H9 (cell line): ENCODE results near the gene ADAMTS15. TPM values are rescaled to one million over a fixed set of nuclear protein-coding genes. Genes with fewer than 3 reads are reported as not detected.

Experiments used
- DNase-seq: peaks from one replicate; pipeline ENCODE4 v3.0.0-alpha.2; 2017
- H2AFZ ChIP-seq: one replicate; pipeline ENCODE4 v1.6.1; 2013; ENCODE audit warnings: mild to moderate bottlenecking, low read length, control low read depth, moderate library complexity
- H2AK5ac ChIP-seq: 2 replicates; pipeline ENCODE4 v1.6.1; 2013; ENCODE audit warnings: low read length, control low read depth, mixed read lengths; ENCODE audit not compliant: insufficient read length
- H2BK120ac ChIP-seq: one replicate; pipeline ENCODE4 v1.6.1; 2013; ENCODE audit warnings: low read depth, mild to moderate bottlenecking, low read length, control low read depth, inconsistent platforms; ENCODE audit not compliant: poor library complexity, severe bottlenecking
- H2BK12ac ChIP-seq: 2 replicates; pipeline ENCODE4 v1.6.1; 2013; ENCODE audit warnings: low read length, control low read depth, mixed read lengths, low read depth; ENCODE audit not compliant: insufficient read length
- H2BK15ac ChIP-seq: 2 replicates; pipeline ENCODE4 v1.6.1; 2013; ENCODE audit warnings: low read depth, low read length, control low read depth
- H2BK20ac ChIP-seq: one replicate; pipeline ENCODE4 v1.6.1; 2013; ENCODE audit warnings: low read depth, mild to moderate bottlenecking, low read length, control low read depth, inconsistent platforms; ENCODE audit not compliant: poor library complexity, severe bottlenecking
- H2BK5ac ChIP-seq: 2 replicates; pipeline ENCODE4 v1.6.1; 2013; ENCODE audit warnings: low read length, control low read depth, mixed read lengths; ENCODE audit not compliant: insufficient read length
- H3K14ac ChIP-seq: 2 replicates; pipeline ENCODE4 v1.6.1; 2013; ENCODE audit warnings: low read length, control low read depth; ENCODE audit not compliant: insufficient read depth
- H3K18ac ChIP-seq: 2 replicates; pipeline ENCODE4 v1.6.1; 2013; ENCODE audit warnings: low read depth, mild to moderate bottlenecking, mixed read lengths, low read length, control low read depth; ENCODE audit not compliant: insufficient read length
- H3K23ac ChIP-seq: 2 replicates; pipeline ENCODE4 v1.6.1; 2013; ENCODE audit warnings: low read length, control low read depth, mixed read lengths, low read depth; ENCODE audit not compliant: insufficient read length
- H3K23me2 ChIP-seq: 2 replicates; pipeline ENCODE4 v1.6.1; 2013; ENCODE audit warnings: low read depth, mild to moderate bottlenecking, mixed read lengths, low read length, control low read depth; ENCODE audit not compliant: insufficient read length, poor library complexity, severe bottlenecking
- H3K27ac ChIP-seq: 2 replicates; pipeline ENCODE4 v1.5.1; 2013; ENCODE audit warnings: low read length, control low read depth, mixed read lengths, low read depth; ENCODE audit not compliant: insufficient read length
- H3K27me3 ChIP-seq: 2 replicates; pipeline ENCODE4 v1.6.1; 2013; ENCODE audit warnings: low read length, control low read depth, inconsistent platforms; ENCODE audit not compliant: insufficient read depth
- H3K4ac ChIP-seq: 2 replicates; pipeline ENCODE4 v1.6.1; 2013; ENCODE audit warnings: low read depth, mild to moderate bottlenecking, control low read depth, inconsistent platforms, low read length, moderate library complexity
- H3K4me1 ChIP-seq: 2 replicates; pipeline ENCODE4 v1.6.1; 2013; ENCODE audit warnings: low read length, control low read depth, inconsistent platforms; ENCODE audit not compliant: insufficient read depth
- H3K4me2 ChIP-seq: 2 replicates; pipeline ENCODE4 v1.6.1; 2013; ENCODE audit warnings: low read length, control low read depth, mixed read lengths; ENCODE audit not compliant: insufficient read length, insufficient read depth
- H3K56ac ChIP-seq: 2 replicates; pipeline ENCODE4 v1.6.1; 2013; ENCODE audit warnings: low read depth, mild to moderate bottlenecking, mixed read lengths, low read length, control low read depth; ENCODE audit not compliant: insufficient read length
- H3K79me1 ChIP-seq: 2 replicates; pipeline ENCODE4 v1.6.1; 2013; ENCODE audit warnings: low read depth, mild to moderate bottlenecking, moderate library complexity, low read length, control low read depth, inconsistent platforms; ENCODE audit not compliant: insufficient read depth, poor library complexity, severe bottlenecking
- H3K79me2 ChIP-seq: 2 replicates; pipeline ENCODE4 v1.6.1; 2013; ENCODE audit warnings: low read length, control low read depth, inconsistent platforms; ENCODE audit not compliant: insufficient read depth
- H3K9ac ChIP-seq: 2 replicates; pipeline ENCODE4 v1.6.1; 2013; ENCODE audit warnings: low read length, control low read depth, mixed read lengths; ENCODE audit not compliant: insufficient read length; ENCODE audit errors: extremely low read depth
- H3K9me3 ChIP-seq: one replicate; pipeline ENCODE4 v1.6.1; 2013; ENCODE audit warnings: low read depth, low read length, inconsistent platforms; ENCODE audit not compliant: control insufficient read depth
- H3T11ph ChIP-seq: one replicate; pipeline ENCODE4 v1.6.1; 2013; ENCODE audit warnings: mild to moderate bottlenecking, low read length, control low read depth, inconsistent platforms
- H4K20me1 ChIP-seq: one replicate; pipeline ENCODE4 v1.6.1; 2013; ENCODE audit not compliant: control insufficient read depth, insufficient read length, insufficient read depth
- H4K5ac ChIP-seq: 2 replicates; pipeline ENCODE4 v1.6.1; 2013; ENCODE audit warnings: low read depth, mild to moderate bottlenecking, mixed read lengths, low read length, control low read depth; ENCODE audit not compliant: insufficient read length
- H4K8ac ChIP-seq: replicated peaks from 2 replicates; pipeline ENCODE4 v1.6.1; 2013; ENCODE audit warnings: low read length, control low read depth, mixed read lengths, low read depth; ENCODE audit not compliant: insufficient read length
- H4K91ac ChIP-seq: 2 replicates; pipeline ENCODE4 v1.6.1; 2013; ENCODE audit warnings: low read depth, mild to moderate bottlenecking, moderate library complexity, mixed read lengths, low read length, control low read depth; ENCODE audit not compliant: insufficient read length
- H3K27ac Mint-ChIP-seq, 3 experiments: 2 replicates in 2 of 3; 3 replicates in 1 of 3; pipeline ENCODE4 v1.8.0; 2020 to 2021; ENCODE audit warnings: mixed read lengths in 3 of 3, mild to moderate bottlenecking in 1 of 3, moderate library complexity in 1 of 3
- H3K27me3 Mint-ChIP-seq: 2 replicates; pipeline ENCODE4 v1.8.0; 2021; ENCODE audit warnings: low read depth, mild to moderate bottlenecking, moderate library complexity, mixed read lengths
- H3K36me3 Mint-ChIP-seq, 3 experiments: 2 replicates in 2 of 3; 3 replicates in 1 of 3; pipeline ENCODE4 v1.8.0; 2020 to 2021; ENCODE audit warnings: low read depth in 3 of 3, mixed read lengths in 3 of 3; ENCODE audit not compliant: insufficient read depth in 1 of 3
- H3K4me1 Mint-ChIP-seq, 2 experiments: 2 replicates each; pipeline ENCODE4 v1.8.0; 2020; ENCODE audit warnings: mixed read lengths in 2 of 2
- H3K4me3 Mint-ChIP-seq, 2 experiments: 2 replicates in 1 of 2; 3 replicates in 1 of 2; pipeline ENCODE4 v1.8.0; 2020 to 2021; ENCODE audit warnings: mild to moderate bottlenecking in 2 of 2, mixed read lengths in 2 of 2, moderate library complexity in 1 of 2
- H3K9me3 Mint-ChIP-seq, 2 experiments: 2 replicates in 1 of 2; 3 replicates in 1 of 2; pipeline ENCODE4 v1.8.0; 2020; ENCODE audit warnings: mild to moderate bottlenecking in 2 of 2, mixed read lengths in 2 of 2, moderate library complexity in 1 of 2
- WGBS: extraction: QIAGEN DNeasy Blood & Tissue Kit; methylation state at CpG from one replicate; pipeline ENCODE4 v1.1.7; 2013; ENCODE audit warnings: missing lambda C conversion rate, low lambda C conversion rate, mixed read lengths; ENCODE audit not compliant: insufficient read length; ENCODE audit errors: extremely low coverage; 5-methylcytosine and 5-hydroxymethylcytosine counted together
- total RNA-seq: library from RNA; stranded (reverse); gene quantifications from 2 replicates; pipeline ENCODE4 v1.2.1, GENCODE V29; 2021
- TF ChIP-seq, protein P1 (sequence below): fragments of 200-600 bp; sonication (generic); conservative IDR thresholded peaks from 3 replicates; pipeline ENCODE4 v1.8.0; 2021; ENCODE audit warnings: antibody characterized with exemption, mild to moderate bottlenecking

The ADAMTS15 gene
- total RNA-seq, 1 experiment from 2014 or later = 1.3 TPM

DNA sequence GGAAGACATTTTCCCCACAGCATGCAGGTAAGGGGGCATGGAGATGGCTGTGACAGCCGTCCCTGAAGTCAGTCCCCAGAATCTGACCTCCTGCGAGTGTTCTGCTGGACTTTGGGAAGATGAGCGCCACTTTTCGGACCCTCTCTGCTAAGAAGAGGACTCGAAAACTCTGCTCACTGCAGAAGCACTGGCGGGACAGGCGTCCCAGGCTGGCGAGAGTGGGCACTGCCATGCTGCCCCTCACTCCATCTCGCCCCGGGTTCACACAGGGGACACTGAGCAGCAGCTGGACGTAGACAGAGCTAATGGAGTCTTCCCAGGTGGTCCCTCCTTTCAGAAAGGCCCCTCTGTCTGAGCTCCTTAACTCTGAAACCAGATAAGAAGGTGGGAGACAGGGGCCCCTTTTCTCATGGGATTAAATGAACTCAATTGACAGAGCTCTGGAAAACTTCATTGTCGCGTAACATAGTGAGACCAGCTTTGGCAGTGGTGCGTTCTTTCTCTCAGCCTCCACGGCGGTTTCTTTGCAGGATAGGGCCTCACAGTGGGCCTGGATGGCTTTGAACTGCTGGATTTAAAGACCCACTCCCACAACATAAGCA, 24.8 kb upstream of the ADAMTS15 start:
- Histone ChIP-seq H3K23me2 (peaks cover 10% of the 10 kb centered on the region), H3K14ac (no peak overlapping the region), H3K4me1 (no peaks in the 10 kb centered on the region; the same call in 1 of the 2 replicates), H3K4ac (no peak overlapping the region), H2AK5ac (no peak overlapping the region), H3K56ac (no peak overlapping the region), H2BK12ac (no peak overlapping the region), H2AFZ (no peak overlapping the region), H2BK5ac (no peak overlapping the region), H4K8ac (no peak overlapping the region), H4K91ac (no peak overlapping the region), H4K20me1 (no peaks in the 10 kb centered on the region), H3T11ph (no peak overlapping the region), H3K4me2 (no peak overlapping the region), H2BK20ac (no peak overlapping the region), H3K23ac (no peak overlapping the region), H3K79me1 (no peaks in the 10 kb centered on the region), H3K9me3 (no peaks in the 10 kb centered on the region), H3K9ac (no peak overlapping the region), H2BK120ac (no peak overlapping the region), H2BK15ac (no peak overlapping the region), H3K27ac (no peak overlapping the region), H3K27me3 (peaks cover 8% of the 10 kb centered on the region), H4K5ac (no peak overlapping the region), H3K18ac (no peak overlapping the region), H3K79me2 (no peaks in the 10 kb centered on the region)
- TF ChIP-seq, protein P1, sequence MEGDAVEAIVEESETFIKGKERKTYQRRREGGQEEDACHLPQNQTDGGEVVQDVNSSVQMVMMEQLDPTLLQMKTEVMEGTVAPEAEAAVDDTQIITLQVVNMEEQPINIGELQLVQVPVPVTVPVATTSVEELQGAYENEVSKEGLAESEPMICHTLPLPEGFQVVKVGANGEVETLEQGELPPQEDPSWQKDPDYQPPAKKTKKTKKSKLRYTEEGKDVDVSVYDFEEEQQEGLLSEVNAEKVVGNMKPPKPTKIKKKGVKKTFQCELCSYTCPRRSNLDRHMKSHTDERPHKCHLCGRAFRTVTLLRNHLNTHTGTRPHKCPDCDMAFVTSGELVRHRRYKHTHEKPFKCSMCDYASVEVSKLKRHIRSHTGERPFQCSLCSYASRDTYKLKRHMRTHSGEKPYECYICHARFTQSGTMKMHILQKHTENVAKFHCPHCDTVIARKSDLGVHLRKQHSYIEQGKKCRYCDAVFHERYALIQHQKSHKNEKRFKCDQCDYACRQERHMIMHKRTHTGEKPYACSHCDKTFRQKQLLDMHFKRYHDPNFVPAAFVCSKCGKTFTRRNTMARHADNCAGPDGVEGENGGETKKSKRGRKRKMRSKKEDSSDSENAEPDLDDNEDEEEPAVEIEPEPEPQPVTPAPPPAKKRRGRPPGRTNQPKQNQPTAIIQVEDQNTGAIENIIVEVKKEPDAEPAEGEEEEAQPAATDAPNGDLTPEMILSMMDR = no peak
- peaks cover 30 to 36% of the 10 kb centered on the region in 2 experiments for H3K4me1 Mint-ChIP-seq
- H3K27me3 Mint-ChIP-seq = peaks cover 38% of the 10 kb centered on the region
- H3K27ac Mint-ChIP-seq = peak overlapping the region in 1 of 3 experiments; percentile 52; a peak in 1 of 7 replicates
- H3K4me3 Mint-ChIP-seq = no peak overlapping the region
- H3K9me3 Mint-ChIP-seq = peaks cover 0 to 2% of the 10 kb centered on the region in 2 experiments; a peak in 3 of 5 replicates
- H3K36me3 Mint-ChIP-seq = peaks cover 0 to 30% (median 2%) of the 10 kb centered on the region in 3 experiments; a peak in 4 of 7 replicates
- no CpG with 5 or more reads among the region's 16 CpGs for WGBS
- DNase-seq = no peak
